HepG2 (cell line): ENCODE data around the gene KIF3C. TPM values are rescaled to one million over a fixed set of nuclear protein-coding genes. Genes with fewer than 3 reads are reported as not detected.

Experiments
- DMAP1 ChIP-seq: IDR thresholded peaks from 2 replicates; pipeline ENCODE4 v1.6.1; 2016
- DRAP1 ChIP-seq: IDR thresholded peaks from 2 replicates; pipeline ENCODE4 v1.6.1; 2016; ENCODE audit warnings: missing genetic modification reagents, missing compliant biosample characterization
- EED ChIP-seq: sonication (generic); formaldehyde crosslinking; IDR thresholded peaks from 2 replicates; pipeline ENCODE4 v1.5.0; 2020; ENCODE audit warnings: mild to moderate bottlenecking, missing genetic modification reagents
- HOXA7 ChIP-seq: sonication (generic); formaldehyde crosslinking; IDR thresholded peaks from 2 replicates; pipeline ENCODE4 v1.8.1; 2022; ENCODE audit warnings: mild to moderate bottlenecking, missing genetic modification reagents, moderate library complexity
- KAT8 ChIP-seq: IDR thresholded peaks from 2 replicates; pipeline ENCODE4 v1.6.1; 2016; ENCODE audit warnings: missing genetic modification reagents, missing compliant biosample characterization
- KLF15 ChIP-seq: sonication (generic); formaldehyde crosslinking; IDR thresholded peaks from 2 replicates; pipeline ENCODE4 v1.8.1; 2023; ENCODE audit warnings: borderline replicate concordance, mild to moderate bottlenecking, inconsistent platforms, missing genetic modification reagents, mixed read lengths
- MLX ChIP-seq: IDR thresholded peaks from 2 replicates; pipeline ENCODE4 v1.6.1; 2016
- PCBP2 ChIP-seq: fragments of 200-400 bp; formaldehyde crosslinking; optimal IDR thresholded peaks from 2 replicates; pipeline ENCODE3; 2018; ENCODE audit warnings: low read length, low read depth; ENCODE audit not compliant: poor library complexity, severe bottlenecking
- POLR2AphosphoS5 ChIP-seq: IDR thresholded peaks from 2 replicates; pipeline ENCODE4 v1.6.1; 2012; ENCODE audit warnings: low read depth, low read length
- SALL1 ChIP-seq: sonication (generic); formaldehyde crosslinking; IDR thresholded peaks from 2 replicates; pipeline ENCODE4 v1.8.0; 2022; ENCODE audit warnings: mild to moderate bottlenecking, missing genetic modification reagents
- TBL1XR1 ChIP-seq: fragments of 150-350 bp; IDR thresholded peaks from 2 replicates; pipeline ENCODE4 v1.6.1; 2014; ENCODE audit warnings: borderline replicate concordance, low read length; ENCODE audit not compliant: partially characterized antibody
- ZBTB3 ChIP-seq: sonication (generic); formaldehyde crosslinking; IDR thresholded peaks from 2 replicates; pipeline ENCODE4 v1.4.0; 2020; ENCODE audit warnings: low read depth, mild to moderate bottlenecking, moderate library complexity, missing genetic modification reagents, borderline replicate concordance
- ZNF17 ChIP-seq: sonication (generic); formaldehyde crosslinking; IDR thresholded peaks from 2 replicates; pipeline ENCODE4 v1.5.0; 2020; ENCODE audit warnings: mild to moderate bottlenecking, missing genetic modification reagents
- ZNF383 ChIP-seq: sonication (generic); formaldehyde crosslinking; IDR thresholded peaks from 2 replicates; pipeline ENCODE4 v1.4.0; 2020; ENCODE audit warnings: missing genetic modification reagents, mild to moderate bottlenecking, borderline replicate concordance
- ZNF446 ChIP-seq: sonication (generic); formaldehyde crosslinking; IDR thresholded peaks from 2 replicates; pipeline ENCODE4 v1.5.0; 2020; ENCODE audit warnings: mild to moderate bottlenecking, missing genetic modification reagents
- ZNF546 ChIP-seq: sonication (generic); formaldehyde crosslinking; conservative IDR thresholded peaks from 2 replicates; pipeline ENCODE4 v1.8.1; 2023; ENCODE audit warnings: mild to moderate bottlenecking, missing genetic modification reagents
- ZNF713 ChIP-seq: sonication (generic); formaldehyde crosslinking; IDR thresholded peaks from 2 replicates; pipeline ENCODE4 v1.4.0; 2020; ENCODE audit warnings: mild to moderate bottlenecking, missing genetic modification reagents
- ZNF776 ChIP-seq: sonication (generic); formaldehyde crosslinking; IDR thresholded peaks from 2 replicates; pipeline ENCODE4 v1.4.0; 2020; ENCODE audit warnings: mild to moderate bottlenecking, missing genetic modification reagents
- polyA plus RNA-seq, 8 experiments: library from polyadenylated mRNA; depleted of rRNA in 3 of 8; stranded (reverse) in 7 of 8; unstranded in 1 of 8; fragments of >200 nt; fragmentation: Illumina TruSeq in 4 of 8; extraction: Trizol in 4 of 8; gene quantifications; 2 replicates each; pipeline versions ENCODE4 v1.2.1 to v1.2.3, GENCODE V29; 2011 to 2016; ENCODE audit warnings: low read depth in 4 of 8, missing spikeins in 1 of 8, mixed read lengths in 1 of 8; ENCODE audit not compliant: insufficient read depth in 1 of 8
- total RNA-seq, 5 experiments: library from RNA; depleted of rRNA; stranded (reverse); fragments of >200 nt; fragmentation: Illumina TruSeq; extraction: Trizol; gene quantifications; 2 replicates each; pipeline ENCODE4 v1.2.3, GENCODE V29; 2016; ENCODE audit warnings: low read depth in 1 of 5
- TF ChIP-seq, protein P1 (sequence below): sonication (generic); formaldehyde crosslinking; IDR thresholded peaks from 2 replicates; pipeline ENCODE4 v1.4.0; 2020; ENCODE audit warnings: missing genetic modification reagents, borderline replicate concordance
- TF ChIP-seq, protein P2 (sequence below): sonication (generic); formaldehyde crosslinking; IDR thresholded peaks from 2 replicates; pipeline ENCODE4 v1.4.0; 2020; ENCODE audit warnings: missing genetic modification reagents
- TF ChIP-seq, protein P3 (sequence below): sonication (generic); formaldehyde crosslinking; IDR thresholded peaks from 2 replicates; pipeline ENCODE4 v1.8.0; 2022; ENCODE audit warnings: mild to moderate bottlenecking, missing genetic modification reagents; ENCODE audit not compliant: insufficient replicate concordance

The KIF3C gene
- total and polyA plus RNA-seq, 2 of the 13 experiments (the other 11 are each of a cell fraction or from before 2014, with no cell fraction given), result 3.6 to 4.9 TPM

GRCh38 chr2:25878361-25879132 lies 103.8 kb downstream of the KIF3C start, which contains the start of gene ASXL2 (continued):
- TF ChIP-seq ZNF383 (CRISPR knock-in tag), result no peak
- TF ChIP-seq TBL1XR1, result no peak
- no peak for TF ChIP-seq ZNF713 (CRISPR knock-in tag)
- no peak; the same call in 1 of the 2 replicates for TF ChIP-seq MLX
- TF ChIP-seq DRAP1 (CRISPR knock-in tag), result peak; percentile 88
- no peak for TF ChIP-seq PCBP2
- no peak for TF ChIP-seq ZNF17 (CRISPR knock-in tag)
- TF ChIP-seq SALL1 (CRISPR knock-in tag), result peak; percentile 66
- TF ChIP-seq DMAP1 (CRISPR knock-in tag), result peak; percentile 80; the same call in 1 of the 2 replicates
- TF ChIP-seq, protein P1, sequence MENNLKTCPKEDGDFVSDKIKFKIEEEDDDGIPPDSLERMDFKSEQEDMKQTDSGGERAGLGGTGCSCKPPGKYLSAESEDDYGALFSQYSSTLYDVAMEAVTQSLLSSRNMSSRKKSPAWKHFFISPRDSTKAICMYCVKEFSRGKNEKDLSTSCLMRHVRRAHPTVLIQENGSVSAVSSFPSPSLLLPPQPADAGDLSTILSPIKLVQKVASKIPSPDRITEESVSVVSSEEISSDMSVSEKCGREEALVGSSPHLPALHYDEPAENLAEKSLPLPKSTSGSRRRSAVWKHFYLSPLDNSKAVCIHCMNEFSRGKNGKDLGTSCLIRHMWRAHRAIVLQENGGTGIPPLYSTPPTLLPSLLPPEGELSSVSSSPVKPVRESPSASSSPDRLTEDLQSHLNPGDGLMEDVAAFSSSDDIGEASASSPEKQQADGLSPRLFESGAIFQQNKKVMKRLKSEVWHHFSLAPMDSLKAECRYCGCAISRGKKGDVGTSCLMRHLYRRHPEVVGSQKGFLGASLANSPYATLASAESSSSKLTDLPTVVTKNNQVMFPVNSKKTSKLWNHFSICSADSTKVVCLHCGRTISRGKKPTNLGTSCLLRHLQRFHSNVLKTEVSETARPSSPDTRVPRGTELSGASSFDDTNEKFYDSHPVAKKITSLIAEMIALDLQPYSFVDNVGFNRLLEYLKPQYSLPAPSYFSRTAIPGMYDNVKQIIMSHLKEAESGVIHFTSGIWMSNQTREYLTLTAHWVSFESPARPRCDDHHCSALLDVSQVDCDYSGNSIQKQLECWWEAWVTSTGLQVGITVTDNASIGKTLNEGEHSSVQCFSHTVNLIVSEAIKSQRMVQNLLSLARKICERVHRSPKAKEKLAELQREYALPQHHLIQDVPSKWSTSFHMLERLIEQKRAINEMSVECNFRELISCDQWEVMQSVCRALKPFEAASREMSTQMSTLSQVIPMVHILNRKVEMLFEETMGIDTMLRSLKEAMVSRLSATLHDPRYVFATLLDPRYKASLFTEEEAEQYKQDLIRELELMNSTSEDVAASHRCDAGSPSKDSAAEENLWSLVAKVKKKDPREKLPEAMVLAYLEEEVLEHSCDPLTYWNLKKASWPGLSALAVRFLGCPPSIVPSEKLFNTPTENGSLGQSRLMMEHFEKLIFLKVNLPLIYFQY, result no peak
- no peak for TF ChIP-seq ZNF446 (CRISPR knock-in tag)
- TF ChIP-seq ZNF546 (CRISPR knock-in tag), result no peak
- TF ChIP-seq, protein P2, sequence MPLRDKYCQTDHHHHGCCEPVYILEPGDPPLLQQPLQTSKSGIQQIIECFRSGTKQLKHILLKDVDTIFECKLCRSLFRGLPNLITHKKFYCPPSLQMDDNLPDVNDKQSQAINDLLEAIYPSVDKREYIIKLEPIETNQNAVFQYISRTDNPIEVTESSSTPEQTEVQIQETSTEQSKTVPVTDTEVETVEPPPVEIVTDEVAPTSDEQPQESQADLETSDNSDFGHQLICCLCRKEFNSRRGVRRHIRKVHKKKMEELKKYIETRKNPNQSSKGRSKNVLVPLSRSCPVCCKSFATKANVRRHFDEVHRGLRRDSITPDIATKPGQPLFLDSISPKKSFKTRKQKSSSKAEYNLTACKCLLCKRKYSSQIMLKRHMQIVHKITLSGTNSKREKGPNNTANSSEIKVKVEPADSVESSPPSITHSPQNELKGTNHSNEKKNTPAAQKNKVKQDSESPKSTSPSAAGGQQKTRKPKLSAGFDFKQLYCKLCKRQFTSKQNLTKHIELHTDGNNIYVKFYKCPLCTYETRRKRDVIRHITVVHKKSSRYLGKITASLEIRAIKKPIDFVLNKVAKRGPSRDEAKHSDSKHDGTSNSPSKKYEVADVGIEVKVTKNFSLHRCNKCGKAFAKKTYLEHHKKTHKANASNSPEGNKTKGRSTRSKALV (CRISPR knock-in tag), result no peak
- TF ChIP-seq POLR2AphosphoS5, result peak; percentile 98
- no peak; the same call in 1 of the 2 replicates for TF ChIP-seq ZNF776
- TF ChIP-seq KAT8 (CRISPR knock-in tag), result peak; percentile 89
- TF ChIP-seq ZBTB3 (CRISPR knock-in tag), result no peak
- TF ChIP-seq, protein P3, sequence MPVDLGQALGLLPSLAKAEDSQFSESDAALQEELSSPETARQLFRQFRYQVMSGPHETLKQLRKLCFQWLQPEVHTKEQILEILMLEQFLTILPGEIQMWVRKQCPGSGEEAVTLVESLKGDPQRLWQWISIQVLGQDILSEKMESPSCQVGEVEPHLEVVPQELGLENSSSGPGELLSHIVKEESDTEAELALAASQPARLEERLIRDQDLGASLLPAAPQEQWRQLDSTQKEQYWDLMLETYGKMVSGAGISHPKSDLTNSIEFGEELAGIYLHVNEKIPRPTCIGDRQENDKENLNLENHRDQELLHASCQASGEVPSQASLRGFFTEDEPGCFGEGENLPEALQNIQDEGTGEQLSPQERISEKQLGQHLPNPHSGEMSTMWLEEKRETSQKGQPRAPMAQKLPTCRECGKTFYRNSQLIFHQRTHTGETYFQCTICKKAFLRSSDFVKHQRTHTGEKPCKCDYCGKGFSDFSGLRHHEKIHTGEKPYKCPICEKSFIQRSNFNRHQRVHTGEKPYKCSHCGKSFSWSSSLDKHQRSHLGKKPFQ (CRISPR knock-in tag), result peak; percentile 93
- TF ChIP-seq KLF15 (CRISPR knock-in tag), result no peak
- no peak for TF ChIP-seq HOXA7 (CRISPR knock-in tag)
- no peak for TF ChIP-seq EED (CRISPR knock-in tag)
